Transverse colon (tissue), 4 donors: ENCODE data around the gene ZNF280B.

ENCODE experiments used
- CTCF ChIP-seq, 5 experiments: fragments of 200-600 bp in 3 of 5; fragments of 450-650 bp in 2 of 5; sonication (generic) in 3 of 5; IDR thresholded peaks; 1 replicate in 2 of 5; 2 replicates in 3 of 5; pipeline ENCODE4 v1.5.1; 2016 to 2017; ENCODE audit warnings: antibody characterized with exemption in 5 of 5, inconsistent platforms in 3 of 5, mild to moderate bottlenecking in 2 of 5, moderate library complexity in 1 of 5
- POLR2A ChIP-seq: fragments of 450-650 bp; IDR thresholded peaks from one replicate; pipeline ENCODE4 v1.6.1; 2016; ENCODE audit warnings: antibody characterized with exemption, mild to moderate bottlenecking, moderate library complexity
- POLR2AphosphoS5 ChIP-seq, 3 donors: sonication (generic); formaldehyde crosslinking; IDR thresholded peaks; one replicate each; pipeline ENCODE4 v1.6.1; 2016; ENCODE audit warnings: antibody characterized with exemption in 3 of 3

GRCh38 chr22:22552630-22553029 is 44.1 kb upstream of the ZNF280B start:
- TF ChIP-seq POLR2A = no peak
- no peak for TF ChIP-seq CTCF (IDR thresholded peaks at IDR 0.05)
- no peak for TF ChIP-seq POLR2AphosphoS5 (IDR thresholded peaks at IDR 0.05)
